Heart left ventricle (tissue), 16 donors: ENCODE measurements around the gene IQCH. TPM values are rescaled to one million over a fixed set of nuclear protein-coding genes. Genes with fewer than 3 reads are reported as not detected.

Source experiments
- ATAC-seq, 4 donors: fragments of 200-7000 bp; cut with Tn5 transposase; one replicate each; pipeline ENCODE4 v1.9.1; 2020 to 2022; ENCODE audit warnings: moderate library complexity in 4 of 4, mild to moderate bottlenecking in 3 of 4, moderate number of reproducible peaks in 1 of 4
- DNase-seq, 5 donors: peaks; one replicate each; pipeline ENCODE4 v3.0.0-alpha.2; 2020
- H3K27ac ChIP-seq, 12 donors: fragments of 200-600 bp; sonication (generic) in 4 of 12; one replicate each; pipeline versions ENCODE4 v1.5.0 to v1.8.0; 2016 to 2022; ENCODE audit warnings: mild to moderate bottlenecking in 2 of 12
- H3K27me3 ChIP-seq, 9 donors: fragments of 200-600 bp; sonication (generic) in 2 of 9; one replicate each; pipeline versions ENCODE4 v1.5.1 to v1.8.0; 2016 to 2022; ENCODE audit warnings: mild to moderate bottlenecking in 3 of 9
- H3K36me3 ChIP-seq, 9 donors: fragments of 200-600 bp; sonication (generic) in 2 of 9; one replicate each; pipeline versions ENCODE4 v1.5.0 to v1.8.0; 2018 to 2022; ENCODE audit warnings: mild to moderate bottlenecking in 2 of 9
- H3K4me1 ChIP-seq, 12 donors: fragments of 200-600 bp; sonication (generic) in 4 of 12; one replicate each; pipeline versions ENCODE4 v1.5.0 to v1.8.0; 2016 to 2022; ENCODE audit warnings: mild to moderate bottlenecking in 3 of 12
- H3K4me3 ChIP-seq, 12 donors: fragments of 200-600 bp; sonication (generic) in 4 of 12; one replicate each; pipeline versions ENCODE4 v1.5.0 to v1.8.0; 2017 to 2022; ENCODE audit warnings: mild to moderate bottlenecking in 9 of 12, moderate library complexity in 4 of 12
- H3K9me3 ChIP-seq, 12 donors: fragments of 200-600 bp; sonication (generic) in 4 of 12; one replicate each; pipeline versions ENCODE4 v1.5.0 to v1.8.0; 2016 to 2022; ENCODE audit warnings: mild to moderate bottlenecking in 1 of 12
- CTCF ChIP-seq, 12 donors: fragments of 200-600 bp; sonication (generic) in 4 of 12; IDR thresholded peaks; one replicate each; pipeline versions ENCODE4 v1.5.0 to v1.8.0; 2018 to 2022; ENCODE audit warnings: antibody characterized with exemption in 12 of 12, mild to moderate bottlenecking in 5 of 12
- POLR2A ChIP-seq, 2 donors: fragments of 450-650 bp; IDR thresholded peaks; one replicate each; pipeline ENCODE4 v1.6.1; 2017; ENCODE audit warnings: antibody characterized with exemption in 2 of 2, mild to moderate bottlenecking in 2 of 2, moderate library complexity in 2 of 2
- WGBS, 4 donors: extraction: QIAGEN DNeasy Blood & Tissue Kit in 2 of 4; methylation state at CpG; one replicate each; pipeline versions ENCODE4 v1.1.5 to v1.1.7; 2013 to 2018; 5-methylcytosine and 5-hydroxymethylcytosine counted together
- intact Hi-C, 10 donors: fragments of 100-400 bp; cut with DNase I; formaldehyde crosslinking; loops; one replicate each; pipeline versions ENCODE4 v1.11.1 to v1.14.2; 2022
- polyA plus RNA-seq, 2 donors: library from polyadenylated mRNA; stranded (reverse); fragments of 200-250 nt; gene quantifications; one replicate each; pipeline ENCODE4 v1.2.3, GENCODE V29; 2013
- total RNA-seq, 9 donors: library from RNA; depleted of rRNA in 2 of 9; stranded (reverse); fragments of >200 nt in 2 of 9; fragmentation: NEBNext Ultra II Directional in 3 of 9; extraction: Animal tissue kit (Norgen Biotek cat#: 25700) in 3 of 9; gene quantifications; one replicate each; pipeline versions ENCODE4 v1.1.0 to v1.2.4, GENCODE V29; 2016 to 2023
- donor health status: ischemic (EF 13 %, LVEDD 7.1; RV severe dilation, severe dysfunction).
- donor health status: healthy with polysubstance abuse.
- donor health status: DM: no; HTN: yes; CAD: no.
- donor health status: DM: no; HTN: no; CAD: no.
- donor health status: ischemic (EF 25% LVEDD 6.9; RV normal size, moderate dysfunction).
- donor health status: ischemic (EF 25% LVEDD 5.7; RV mildly dilated, moderate dysfunction).
- donor health status: healthy.
- donor health status: DM: yes; HTN: yes; CAD: no.
- donor health status: ischemic (EF 35%, LVEDD 5.7; RV mildly dilated, moderate dysfunction).
- donor health status: nonischemic (EF 11% LVEDD 7.7; RV severe dilation, severe dysfunction).
- donor health status: DM: yes; HTN: yes; CAD: no.
- donor health status: PGD.
- donor health status: ischemic (EF 29% LVEDD 5.4; RV normal size, mild dysfunction).
- donor health status: nonischemic (EF 23%, LVEDD 6.1; RV moderate dilation, normal function).

IQCH gene
- total and polyA plus RNA-seq, 11 donors = 0.11 to 3.3 (median 1.4) TPM

GRCh38 chr15:67531379-67531914, 276.9 kb downstream of the IQCH start:
- Histone ChIP-seq H3K4me1 (peaks cover 0 to 10% (median 0%) of the 10 kb centered on the region in 12 donors), H3K27ac (no peak overlapping the region), H3K4me3 (no peak overlapping the region), H3K9me3 (no peaks in the 10 kb centered on the region), H3K27me3 (no peaks in the 10 kb centered on the region), H3K36me3 (peaks cover 0 to 35% (median 9%) of the 10 kb centered on the region in 9 donors)
- intact Hi-C loops = no loop called here
- ATAC-seq = no peak
- TF ChIP-seq POLR2A (IDR thresholded peaks at IDR 0.05) (no peak), CTCF (IDR thresholded peaks at IDR 0.05) (no peak)
- WGBS, 4 donors = 80 to 83% (median 82%) methylated on average over 3 of the region's 3 CpGs
- no peak for DNase-seq

DNA sequence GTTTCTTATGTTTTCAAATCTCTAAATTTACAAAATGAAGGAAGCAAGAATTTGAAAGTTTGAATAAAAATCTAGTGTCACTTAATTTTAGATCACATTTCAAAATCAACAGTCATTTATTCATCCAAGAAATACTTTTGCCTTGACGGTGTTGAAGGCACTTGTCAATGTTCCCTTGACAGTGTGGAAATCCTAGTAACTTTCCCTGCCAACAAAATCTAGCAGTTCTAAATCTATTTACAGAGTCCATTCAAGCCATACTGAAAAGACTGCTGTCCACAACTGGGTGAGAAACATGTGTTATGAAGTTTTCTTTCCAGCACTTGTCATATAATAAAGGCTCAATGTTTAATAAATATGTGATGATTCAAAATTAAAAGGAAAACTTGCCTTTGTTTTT, 279.3 kb downstream of the IQCH start:
- Histone ChIP-seq H3K27me3 (no peaks in the 10 kb centered on the region), H3K36me3 (peaks cover 0 to 11% (median 0%) of the 10 kb centered on the region in 9 donors), H3K27ac (no peak overlapping the region), H3K9me3 (no peaks in the 10 kb centered on the region), H3K4me3 (no peak overlapping the region), H3K4me1 (no peaks in the 10 kb centered on the region)
- DNase-seq = no peak
- TF ChIP-seq POLR2A (IDR thresholded peaks at IDR 0.05) (no peak), CTCF (IDR thresholded peaks at IDR 0.05) (no peak)
- 41 to 49% (median 46%) methylated on average over 1 of the region's 1 CpG for WGBS, 4 donors
- ATAC-seq = no peak
- intact Hi-C loops = no loop called here

GRCh38 chr15:67534360-67534759, 279.8 kb downstream of the IQCH start:
- WGBS, 4 donors = 96 to 97% (median 97%) methylated on average over 1 of the region's 1 CpG
- TF ChIP-seq CTCF (IDR thresholded peaks at IDR 0.05) (no peak), POLR2A (IDR thresholded peaks at IDR 0.05) (no peak)
- H3K36me3 ChIP-seq = peaks cover 0 to 6% (median 0%) of the 10 kb centered on the region in 9 donors
- H3K27ac ChIP-seq = no peak overlapping the region
- ATAC-seq (no peak), DNase-seq (no peak)
- intact Hi-C loops = no loop called here
- no peak overlapping the region for H3K4me3 ChIP-seq
- no peaks in the 10 kb centered on the region for H3K27me3 ChIP-seq
- H3K9me3 ChIP-seq = no peaks in the 10 kb centered on the region
- peaks cover 0 to 2% (median 0%) of the 10 kb centered on the region in 12 donors for H3K4me1 ChIP-seq

DNA sequence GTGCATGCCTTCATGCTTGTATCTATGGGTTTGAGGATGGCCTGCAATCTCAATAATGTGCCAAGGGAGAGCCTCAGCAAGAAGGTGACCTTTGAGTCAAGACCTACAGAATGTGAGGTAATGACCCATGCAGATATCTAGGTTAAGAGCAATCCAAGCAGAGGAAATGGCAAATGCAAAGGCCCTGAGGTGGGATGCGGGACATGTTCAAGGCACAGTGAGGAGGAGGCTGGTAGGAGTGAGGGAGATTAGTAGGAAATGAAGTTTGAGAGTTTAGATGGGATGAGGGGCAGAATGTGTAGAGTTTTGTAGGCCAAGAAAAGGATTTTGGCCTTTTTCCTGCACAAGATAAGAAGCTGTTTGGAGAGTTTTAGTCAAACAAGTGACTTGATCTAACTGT, 283.2 kb downstream of the IQCH start:
- intact Hi-C loops = no loop called here
- ATAC-seq = no peak

More for the DNA sequence above, 283.2 kb downstream of the IQCH start:
- Histone ChIP-seq H3K36me3 (no peaks in the 10 kb centered on the region), H3K4me1 (peaks cover 0 to 16% (median 2%) of the 10 kb centered on the region in 12 donors), H3K27ac (no peak overlapping the region), H3K9me3 (no peaks in the 10 kb centered on the region), H3K27me3 (no peaks in the 10 kb centered on the region), H3K4me3 (no peak overlapping the region)
- no peak for TF ChIP-seq CTCF (IDR thresholded peaks at IDR 0.05)
- no peak for TF ChIP-seq POLR2A (IDR thresholded peaks at IDR 0.05)
- 97 to 100% (median 97%) methylated on average over 1 of the region's 1 CpG for WGBS, 4 donors
- DNase-seq = no peak
